Activated T-cell treated with anti-CD3 and anti-CD28 coated beads, Interleukin-2, amount 50 U/mL, for 4 hours (primary cell): ENCODE data around the gene PRDM1. TPM values are rescaled to one million over a fixed set of nuclear protein-coding genes. Genes with fewer than 3 reads are reported as not detected.

Experiments used
- ATAC-seq, 2 donors: fragments of 200-7000 bp; cut with Tn5 transposase; one replicate each; pipeline ENCODE4 v1.10.0; 2021
- DNase-seq: peaks from one replicate; pipeline ENCODE4 v3.0.0-alpha.2; 2020
- H3K27me3 Mint-ChIP-seq: one replicate; pipeline ENCODE4 v1.8.0; 2021; ENCODE audit warnings: low read depth, mixed read lengths
- H3K36me3 Mint-ChIP-seq: one replicate; pipeline ENCODE4 v1.8.0; 2022; ENCODE audit warnings: mixed read lengths; ENCODE audit not compliant: insufficient read depth
- H3K4me1 Mint-ChIP-seq: one replicate; pipeline ENCODE4 v1.8.0; 2021; ENCODE audit warnings: low read depth, mixed read lengths
- H3K4me3 Mint-ChIP-seq: one replicate; pipeline ENCODE4 v1.8.0; 2021; ENCODE audit warnings: mild to moderate bottlenecking, moderate library complexity, mixed read lengths
- H3K9me3 Mint-ChIP-seq: one replicate; pipeline ENCODE4 v1.8.0; 2021; ENCODE audit warnings: mixed read lengths
- total RNA-seq, 3 donors: library from RNA; stranded (reverse); gene quantifications; one replicate each; pipeline ENCODE4 v1.2.1, GENCODE V29; 2021

The PRDM1 gene
- total RNA-seq, 3 donors from 2014 or later = 43.7 to 96.9 (median 86.0) TPM

GRCh38 chr6:106156863-106157262 is 70.7 kb downstream of the PRDM1 start:
- ATAC-seq (no peak), DNase-seq (no peak)
- Mint-ChIP-seq H3K4me1 (peaks cover 12% of the 10 kb centered on the region), H3K4me3 (no peak overlapping the region), H3K9me3 (no peaks in the 10 kb centered on the region), H3K27me3 (no peaks in the 10 kb centered on the region), H3K36me3 (no peaks in the 10 kb centered on the region)

- DNase-seq (no peak), ATAC-seq (no peak)
- H3K9me3 Mint-ChIP-seq = no peaks in the 10 kb centered on the region
- no peaks in the 10 kb centered on the region for H3K36me3 Mint-ChIP-seq
- no peaks in the 10 kb centered on the region for H3K27me3 Mint-ChIP-seq
- peaks cover 18% of the 10 kb centered on the region for H3K4me1 Mint-ChIP-seq
- no peak overlapping the region for H3K4me3 Mint-ChIP-seq
These were observed 72.7 kb downstream of the PRDM1 start for GRCh38 chr6:106158816-106159215.

Other genes starting within 250 kb of the PRDM1 start
- gene ATG5, start 239.4 kb downstream of the PRDM1 start, total RNA-seq = 10 to 100 TPM; 29.3 to 30.2 (median 29.5) TPM